ENCODE results near the gene TXK. TPM values are rescaled to one million over a fixed set of nuclear protein-coding genes. Genes with fewer than 3 reads are reported as not detected.

The TXK gene
- total RNA-seq, 1 donor from 2014 or later, result not detected

DNA sequence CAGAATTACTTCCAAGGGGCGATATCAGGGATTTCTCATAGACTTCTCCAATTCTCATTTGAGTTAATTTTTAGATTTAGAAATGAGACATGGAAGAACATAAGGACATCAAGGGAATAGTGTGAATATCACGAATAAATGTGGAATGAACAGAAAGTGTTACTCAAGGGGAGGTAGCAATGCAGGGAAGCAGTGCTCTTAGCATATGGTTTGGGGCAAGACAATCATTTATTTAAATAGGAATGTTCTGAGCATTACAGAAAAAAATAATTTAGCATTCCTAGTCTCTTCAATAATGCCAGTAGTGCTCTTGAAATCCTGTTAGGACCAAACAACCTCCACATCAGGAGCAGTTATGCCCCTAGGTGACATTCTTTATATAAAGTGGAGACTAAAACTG is 55.6 kb downstream of the TXK start:
- DNase-seq (ENCODE audit: extremely low spot score, unreplicated experiment), result no peak
- no peaks in the 10 kb centered on the region for H3K9me3 Mint-ChIP-seq (ENCODE audit: unreplicated experiment)
- H3K27ac Mint-ChIP-seq (ENCODE audit: unreplicated experiment), result no peak overlapping the region
- TF ChIP-seq, protein P1, sequence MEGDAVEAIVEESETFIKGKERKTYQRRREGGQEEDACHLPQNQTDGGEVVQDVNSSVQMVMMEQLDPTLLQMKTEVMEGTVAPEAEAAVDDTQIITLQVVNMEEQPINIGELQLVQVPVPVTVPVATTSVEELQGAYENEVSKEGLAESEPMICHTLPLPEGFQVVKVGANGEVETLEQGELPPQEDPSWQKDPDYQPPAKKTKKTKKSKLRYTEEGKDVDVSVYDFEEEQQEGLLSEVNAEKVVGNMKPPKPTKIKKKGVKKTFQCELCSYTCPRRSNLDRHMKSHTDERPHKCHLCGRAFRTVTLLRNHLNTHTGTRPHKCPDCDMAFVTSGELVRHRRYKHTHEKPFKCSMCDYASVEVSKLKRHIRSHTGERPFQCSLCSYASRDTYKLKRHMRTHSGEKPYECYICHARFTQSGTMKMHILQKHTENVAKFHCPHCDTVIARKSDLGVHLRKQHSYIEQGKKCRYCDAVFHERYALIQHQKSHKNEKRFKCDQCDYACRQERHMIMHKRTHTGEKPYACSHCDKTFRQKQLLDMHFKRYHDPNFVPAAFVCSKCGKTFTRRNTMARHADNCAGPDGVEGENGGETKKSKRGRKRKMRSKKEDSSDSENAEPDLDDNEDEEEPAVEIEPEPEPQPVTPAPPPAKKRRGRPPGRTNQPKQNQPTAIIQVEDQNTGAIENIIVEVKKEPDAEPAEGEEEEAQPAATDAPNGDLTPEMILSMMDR (IDR thresholded peaks at IDR 0.05), result no peak
- no peaks in the 10 kb centered on the region for H3K36me3 Mint-ChIP-seq (ENCODE audit: unreplicated experiment)
- no peak overlapping the region for H3K4me3 Mint-ChIP-seq (ENCODE audit: unreplicated experiment)
- peaks cover 8% of the 10 kb centered on the region for H3K27me3 Mint-ChIP-seq (ENCODE audit: unreplicated experiment)
- H3K4me1 Mint-ChIP-seq (ENCODE audit: unreplicated experiment), result peaks cover 20% of the 10 kb centered on the region

DNA sequence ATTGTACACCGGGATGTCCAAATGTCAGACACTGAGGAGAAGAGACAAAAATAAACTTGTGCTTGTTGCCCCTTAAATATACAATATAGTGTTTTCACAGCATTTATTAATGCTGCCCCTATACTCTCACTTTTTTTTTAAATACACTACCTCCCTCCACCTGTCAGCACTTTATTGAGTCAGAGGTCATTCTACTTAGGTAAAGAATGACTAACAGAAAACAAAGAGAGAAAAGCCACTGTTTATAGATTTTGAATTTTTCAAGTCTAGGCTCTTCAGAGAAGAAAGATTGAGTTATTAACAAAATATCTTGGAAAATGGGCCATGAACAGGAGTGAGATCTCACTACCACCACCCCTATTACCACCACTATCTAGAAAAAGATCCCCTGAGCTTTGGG is 59.4 kb downstream of the TXK start:
- H3K4me1 Mint-ChIP-seq (ENCODE audit: unreplicated experiment), result no peaks in the 10 kb centered on the region
- peaks cover 8% of the 10 kb centered on the region for H3K27me3 Mint-ChIP-seq (ENCODE audit: unreplicated experiment)
- DNase-seq (ENCODE audit: extremely low spot score, unreplicated experiment), result no peak
- TF ChIP-seq, protein P1 (IDR thresholded peaks at IDR 0.05), result no peak
- H3K9me3 Mint-ChIP-seq (ENCODE audit: unreplicated experiment), result no peaks in the 10 kb centered on the region
- no peak overlapping the region for H3K27ac Mint-ChIP-seq (ENCODE audit: unreplicated experiment)
- H3K36me3 Mint-ChIP-seq (ENCODE audit: unreplicated experiment), result no peaks in the 10 kb centered on the region
- H3K4me3 Mint-ChIP-seq (ENCODE audit: unreplicated experiment), result no peak overlapping the region

DNA sequence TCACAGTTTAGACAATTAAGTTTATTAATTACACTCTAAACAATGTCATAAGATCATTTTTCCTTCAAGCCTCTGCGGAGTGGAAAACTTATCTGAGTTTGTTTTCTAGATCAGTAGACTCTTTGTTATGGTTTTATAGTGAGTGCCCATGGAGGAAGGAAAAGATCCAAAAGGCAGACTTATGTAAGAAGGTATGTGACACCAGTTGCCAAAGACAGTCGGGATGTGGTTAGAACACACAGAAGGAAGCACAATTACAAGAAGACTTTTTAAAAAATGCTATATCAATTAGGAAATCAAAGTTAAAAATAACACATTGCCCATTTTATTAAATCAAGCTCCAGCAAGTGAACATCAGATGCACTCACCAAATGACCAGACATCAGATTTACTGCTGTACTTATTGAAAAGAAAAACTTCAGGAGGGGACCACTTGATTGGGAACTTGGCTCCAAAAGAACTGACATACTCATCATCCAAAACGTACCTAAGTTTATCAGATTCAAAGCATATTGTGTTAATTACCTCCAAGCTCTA is 60.4 kb downstream of the TXK start:
- TF ChIP-seq, protein P1 (IDR thresholded peaks at IDR 0.05), result no peak
- Mint-ChIP-seq H3K27ac (ENCODE audit: unreplicated experiment) (no peak overlapping the region), H3K9me3 (ENCODE audit: unreplicated experiment) (no peaks in the 10 kb centered on the region), H3K27me3 (ENCODE audit: unreplicated experiment) (peaks cover 8% of the 10 kb centered on the region), H3K36me3 (ENCODE audit: unreplicated experiment) (no peaks in the 10 kb centered on the region), H3K4me3 (ENCODE audit: unreplicated experiment) (no peak overlapping the region), H3K4me1 (ENCODE audit: unreplicated experiment) (no peaks in the 10 kb centered on the region)
- DNase-seq (ENCODE audit: extremely low spot score, unreplicated experiment), result no peak

DNA sequence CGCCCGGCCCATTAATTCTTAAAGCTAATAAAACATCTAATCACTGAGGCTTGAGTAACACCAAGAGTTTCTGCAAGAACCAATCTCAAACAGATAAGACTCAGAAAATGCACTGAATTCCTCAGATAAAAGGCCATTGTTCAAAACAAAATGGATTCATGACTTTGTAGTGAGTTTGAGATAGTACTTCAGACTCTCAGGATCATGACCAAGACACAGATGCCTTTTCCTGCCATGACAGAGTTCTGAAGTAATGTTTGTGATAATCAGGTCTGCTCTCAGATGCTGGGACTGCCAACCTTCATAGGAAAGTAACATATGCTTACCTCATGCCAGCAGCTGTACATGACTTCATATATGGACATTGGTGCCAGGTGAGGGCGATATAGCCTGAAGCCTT is 62.9 kb downstream of the TXK start:
- TF ChIP-seq, protein P1 (IDR thresholded peaks at IDR 0.05), result no peak
- Mint-ChIP-seq H3K27ac (ENCODE audit: unreplicated experiment) (no peak overlapping the region), H3K9me3 (ENCODE audit: unreplicated experiment) (no peaks in the 10 kb centered on the region), H3K27me3 (ENCODE audit: unreplicated experiment) (peaks cover 19% of the 10 kb centered on the region), H3K4me1 (ENCODE audit: unreplicated experiment) (no peaks in the 10 kb centered on the region), H3K4me3 (ENCODE audit: unreplicated experiment) (no peak overlapping the region), H3K36me3 (ENCODE audit: unreplicated experiment) (no peaks in the 10 kb centered on the region)
- DNase-seq (ENCODE audit: extremely low spot score, unreplicated experiment), result no peak

DNA sequence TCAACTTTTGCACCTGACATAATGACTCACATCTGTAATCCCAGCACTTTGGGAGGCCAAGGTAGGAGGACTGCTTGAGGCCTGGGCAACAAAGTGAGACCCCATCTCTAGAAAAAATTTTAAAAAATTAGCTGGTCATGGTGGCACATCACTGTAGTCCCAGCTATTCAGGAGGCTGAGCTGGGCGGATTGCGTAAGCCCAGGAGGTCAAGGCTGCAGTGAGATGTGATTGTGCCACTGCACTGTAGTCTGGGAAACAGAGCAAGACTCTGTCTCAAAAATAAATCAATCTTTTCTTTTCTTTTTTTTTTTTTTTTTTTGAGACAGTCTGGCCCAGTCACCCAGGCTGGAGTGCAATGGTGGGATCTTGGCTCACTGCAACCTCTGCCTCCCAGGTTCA is 65.0 kb downstream of the TXK start:
- Mint-ChIP-seq H3K4me3 (ENCODE audit: unreplicated experiment) (no peak overlapping the region), H3K36me3 (ENCODE audit: unreplicated experiment) (no peaks in the 10 kb centered on the region)
- TF ChIP-seq, protein P1 (IDR thresholded peaks at IDR 0.05), result no peak

More for the DNA sequence above, 65.0 kb downstream of the TXK start:
- Mint-ChIP-seq H3K4me1 (ENCODE audit: unreplicated experiment) (no peaks in the 10 kb centered on the region), H3K27ac (ENCODE audit: unreplicated experiment) (no peak overlapping the region), H3K9me3 (ENCODE audit: unreplicated experiment) (no peaks in the 10 kb centered on the region), H3K27me3 (ENCODE audit: unreplicated experiment) (peaks cover 17% of the 10 kb centered on the region)
- no peak for DNase-seq (ENCODE audit: extremely low spot score, unreplicated experiment)
